Heart left ventricle (tissue), 16 donors: ENCODE results near the gene PLEKHA6. TPM values are rescaled to one million over a fixed set of nuclear protein-coding genes. Genes with fewer than 3 reads are reported as not detected.

Source experiments
- ATAC-seq, 4 donors: fragments of 200-7000 bp; cut with Tn5 transposase; one replicate each; pipeline ENCODE4 v1.9.1; 2020 to 2022; ENCODE audit warnings: moderate library complexity in 4 of 4, mild to moderate bottlenecking in 3 of 4, moderate number of reproducible peaks in 1 of 4
- DNase-seq, 5 donors: peaks; one replicate each; pipeline ENCODE4 v3.0.0-alpha.2; 2020
- H3K27ac ChIP-seq, 12 donors: fragments of 200-600 bp; sonication (generic) in 4 of 12; one replicate each; pipeline versions ENCODE4 v1.5.0 to v1.8.0; 2016 to 2022; ENCODE audit warnings: mild to moderate bottlenecking in 2 of 12
- H3K27me3 ChIP-seq, 9 donors: fragments of 200-600 bp; sonication (generic) in 2 of 9; one replicate each; pipeline versions ENCODE4 v1.5.1 to v1.8.0; 2016 to 2022; ENCODE audit warnings: mild to moderate bottlenecking in 3 of 9
- H3K36me3 ChIP-seq, 9 donors: fragments of 200-600 bp; sonication (generic) in 2 of 9; one replicate each; pipeline versions ENCODE4 v1.5.0 to v1.8.0; 2018 to 2022; ENCODE audit warnings: mild to moderate bottlenecking in 2 of 9
- H3K4me1 ChIP-seq, 12 donors: fragments of 200-600 bp; sonication (generic) in 4 of 12; one replicate each; pipeline versions ENCODE4 v1.5.0 to v1.8.0; 2016 to 2022; ENCODE audit warnings: mild to moderate bottlenecking in 3 of 12
- H3K4me3 ChIP-seq, 12 donors: fragments of 200-600 bp; sonication (generic) in 4 of 12; one replicate each; pipeline versions ENCODE4 v1.5.0 to v1.8.0; 2017 to 2022; ENCODE audit warnings: mild to moderate bottlenecking in 9 of 12, moderate library complexity in 4 of 12
- H3K9me3 ChIP-seq, 12 donors: fragments of 200-600 bp; sonication (generic) in 4 of 12; one replicate each; pipeline versions ENCODE4 v1.5.0 to v1.8.0; 2016 to 2022; ENCODE audit warnings: mild to moderate bottlenecking in 1 of 12
- CTCF ChIP-seq, 12 donors: fragments of 200-600 bp; sonication (generic) in 4 of 12; IDR thresholded peaks; one replicate each; pipeline versions ENCODE4 v1.5.0 to v1.8.0; 2018 to 2022; ENCODE audit warnings: antibody characterized with exemption in 12 of 12, mild to moderate bottlenecking in 5 of 12
- POLR2A ChIP-seq, 2 donors: fragments of 450-650 bp; IDR thresholded peaks; one replicate each; pipeline ENCODE4 v1.6.1; 2017; ENCODE audit warnings: antibody characterized with exemption in 2 of 2, mild to moderate bottlenecking in 2 of 2, moderate library complexity in 2 of 2
- WGBS, 4 donors: extraction: QIAGEN DNeasy Blood & Tissue Kit in 2 of 4; methylation state at CpG; one replicate each; pipeline versions ENCODE4 v1.1.5 to v1.1.7; 2013 to 2018; 5-methylcytosine and 5-hydroxymethylcytosine counted together
- intact Hi-C, 10 donors: fragments of 100-400 bp; cut with DNase I; formaldehyde crosslinking; loops; one replicate each; pipeline versions ENCODE4 v1.11.1 to v1.14.2; 2022
- polyA plus RNA-seq, 2 donors: library from polyadenylated mRNA; stranded (reverse); fragments of 200-250 nt; gene quantifications; one replicate each; pipeline ENCODE4 v1.2.3, GENCODE V29; 2013
- total RNA-seq, 9 donors: library from RNA; depleted of rRNA in 2 of 9; stranded (reverse); fragments of >200 nt in 2 of 9; fragmentation: NEBNext Ultra II Directional in 3 of 9; extraction: Animal tissue kit (Norgen Biotek cat#: 25700) in 3 of 9; gene quantifications; one replicate each; pipeline versions ENCODE4 v1.1.0 to v1.2.4, GENCODE V29; 2016 to 2023
- donor health status: ischemic (EF 13 %, LVEDD 7.1; RV severe dilation, severe dysfunction).
- donor health status: healthy with polysubstance abuse.
- donor health status: DM: no; HTN: yes; CAD: no.
- donor health status: DM: no; HTN: no; CAD: no.
- donor health status: ischemic (EF 25% LVEDD 6.9; RV normal size, moderate dysfunction).
- donor health status: ischemic (EF 25% LVEDD 5.7; RV mildly dilated, moderate dysfunction).
- donor health status: healthy.
- donor health status: DM: yes; HTN: yes; CAD: no.
- donor health status: ischemic (EF 35%, LVEDD 5.7; RV mildly dilated, moderate dysfunction).
- donor health status: nonischemic (EF 11% LVEDD 7.7; RV severe dilation, severe dysfunction).
- donor health status: DM: yes; HTN: yes; CAD: no.
- donor health status: PGD.
- donor health status: ischemic (EF 29% LVEDD 5.4; RV normal size, mild dysfunction).
- donor health status: nonischemic (EF 23%, LVEDD 6.1; RV moderate dilation, normal function).

The PLEKHA6 gene
- total and polyA plus RNA-seq, 11 donors, result 5.2 to 33.2 (median 18.9) TPM

DNA sequence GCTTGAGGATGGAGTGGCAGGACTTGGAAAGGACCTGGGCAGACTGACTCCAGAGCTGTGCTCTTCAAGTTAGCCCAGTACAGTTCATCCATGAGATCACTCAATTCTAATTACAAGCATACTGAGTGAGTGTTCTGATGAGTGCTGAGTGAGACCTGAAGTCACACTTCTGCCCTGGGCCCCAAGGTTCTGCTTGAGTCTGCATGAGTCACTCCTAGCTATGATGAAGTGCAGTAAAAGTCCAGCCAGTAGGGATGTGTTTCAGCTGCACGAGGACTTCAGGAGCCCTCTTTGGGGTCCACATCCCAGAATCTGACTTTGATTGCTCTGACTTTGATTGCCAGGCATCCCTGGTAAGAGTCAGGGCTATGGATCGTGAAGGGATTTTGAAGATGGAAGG is 35.8 kb downstream of the PLEKHA6 start:
- WGBS, 4 donors, result 24 to 71% (median 60%) methylated on average over 2 of the region's 2 CpGs
- H3K27me3 ChIP-seq, result no peaks in the 10 kb centered on the region
- TF ChIP-seq CTCF (IDR thresholded peaks at IDR 0.05), result no peak
- no peak for TF ChIP-seq POLR2A (IDR thresholded peaks at IDR 0.05)
- no peak overlapping the region for H3K4me3 ChIP-seq
- H3K27ac ChIP-seq, result no peak overlapping the region
- H3K9me3 ChIP-seq, result no peaks in the 10 kb centered on the region
- no peaks in the 10 kb centered on the region for H3K36me3 ChIP-seq
- H3K4me1 ChIP-seq, result peaks cover 0 to 11% (median 0%) of the 10 kb centered on the region in 12 donors
- intact Hi-C loops, result no loop called here
- peak in 3 of 4 donors; percentile 35 to 86 (median 77) for ATAC-seq
- no peak for DNase-seq

GRCh38 chr1:204322339-204322868 is 37.3 kb downstream of the PLEKHA6 start:
- no peak for ATAC-seq
- TF ChIP-seq POLR2A (IDR thresholded peaks at IDR 0.05) (no peak), CTCF (IDR thresholded peaks at IDR 0.05) (no peak)
- intact Hi-C loops, result no loop called here
- no peak overlapping the region for H3K27ac ChIP-seq
- H3K4me3 ChIP-seq, result no peak overlapping the region
- no peaks in the 10 kb centered on the region for H3K36me3 ChIP-seq
- 71 to 90% (median 83%) methylated on average over 8 of the region's 8 CpGs for WGBS, 4 donors
- H3K27me3 ChIP-seq, result no peaks in the 10 kb centered on the region
- peaks cover 0 to 11% (median 0%) of the 10 kb centered on the region in 12 donors for H3K4me1 ChIP-seq
- no peaks in the 10 kb centered on the region for H3K9me3 ChIP-seq
- DNase-seq, result no peak

DNA sequence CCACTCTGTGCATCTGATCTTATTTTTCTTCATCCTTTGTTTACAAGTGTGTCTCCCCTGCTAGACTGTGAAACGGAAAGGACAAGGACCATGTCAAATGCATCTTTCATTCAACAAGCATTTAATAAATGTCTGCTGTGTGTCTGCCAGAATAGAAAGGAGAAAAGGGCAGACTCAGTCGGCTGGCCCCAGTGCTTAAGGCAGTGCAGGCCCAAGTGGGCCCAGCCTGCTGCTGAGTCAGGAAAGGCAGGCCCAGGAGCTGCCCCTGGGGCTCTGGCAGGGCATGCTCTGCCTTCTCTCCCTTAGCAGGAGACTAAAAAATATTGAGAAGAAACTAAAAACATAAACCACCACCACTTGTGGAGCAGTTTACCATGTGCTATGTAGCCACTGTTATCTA is 38.1 kb downstream of the PLEKHA6 start:
- Histone ChIP-seq H3K4me1 (peaks cover 0 to 11% (median 0%) of the 10 kb centered on the region in 12 donors), H3K27ac (no peak overlapping the region), H3K27me3 (no peaks in the 10 kb centered on the region), H3K4me3 (no peak overlapping the region), H3K36me3 (no peaks in the 10 kb centered on the region), H3K9me3 (no peaks in the 10 kb centered on the region)
- intact Hi-C loops, result no loop called here
- DNase-seq (no peak), ATAC-seq (peak in 1 of 4 donors; percentile 40)
- WGBS, 4 donors, result 49 to 75% (median 64%) methylated on average over 2 of the region's 2 CpGs
- TF ChIP-seq CTCF (IDR thresholded peaks at IDR 0.05) (no peak), POLR2A (IDR thresholded peaks at IDR 0.05) (no peak)

GRCh38 chr1:204321051-204321450 is 38.7 kb downstream of the PLEKHA6 start:
- Histone ChIP-seq H3K4me1 (peaks cover 0 to 15% (median 0%) of the 10 kb centered on the region in 12 donors), H3K27me3 (no peaks in the 10 kb centered on the region), H3K36me3 (no peaks in the 10 kb centered on the region), H3K9me3 (no peaks in the 10 kb centered on the region), H3K4me3 (no peak overlapping the region), H3K27ac (no peak overlapping the region)
- no peak for ATAC-seq
- 83 to 97% (median 95%) methylated on average over 2 of the region's 2 CpGs for WGBS, 4 donors
- intact Hi-C loops, result no loop called here
- no peak for TF ChIP-seq CTCF (IDR thresholded peaks at IDR 0.05)
- no peak for DNase-seq
